ENCODE results near the gene RBP4.

DNA sequence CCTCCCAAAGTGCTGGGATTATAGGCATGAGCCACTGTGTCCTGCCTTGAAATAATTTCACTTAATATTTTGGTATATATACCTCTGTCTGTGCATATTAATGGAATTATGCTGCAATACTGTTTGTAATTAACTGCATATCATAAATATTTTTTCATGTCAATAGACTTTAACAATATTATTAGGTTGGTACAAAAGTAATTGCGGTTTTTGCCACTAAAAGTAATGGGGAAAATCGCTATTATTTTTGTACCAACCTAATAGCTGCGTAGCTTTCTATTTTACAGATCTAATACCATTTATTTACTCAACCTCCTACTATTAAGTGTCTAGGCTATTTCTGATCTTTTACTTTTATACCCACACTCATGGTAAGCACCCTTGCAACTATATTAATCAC lies 7.4 kb upstream of the RBP4 start:
- TF ChIP-seq POLR2A (IDR thresholded peaks at IDR 0.05; ENCODE audit: low read length) = no peak
- no peak for TF ChIP-seq MYC (IDR thresholded peaks at IDR 0.05; ENCODE audit: borderline replicate concordance, low read length)
- TF ChIP-seq, protein P1, sequence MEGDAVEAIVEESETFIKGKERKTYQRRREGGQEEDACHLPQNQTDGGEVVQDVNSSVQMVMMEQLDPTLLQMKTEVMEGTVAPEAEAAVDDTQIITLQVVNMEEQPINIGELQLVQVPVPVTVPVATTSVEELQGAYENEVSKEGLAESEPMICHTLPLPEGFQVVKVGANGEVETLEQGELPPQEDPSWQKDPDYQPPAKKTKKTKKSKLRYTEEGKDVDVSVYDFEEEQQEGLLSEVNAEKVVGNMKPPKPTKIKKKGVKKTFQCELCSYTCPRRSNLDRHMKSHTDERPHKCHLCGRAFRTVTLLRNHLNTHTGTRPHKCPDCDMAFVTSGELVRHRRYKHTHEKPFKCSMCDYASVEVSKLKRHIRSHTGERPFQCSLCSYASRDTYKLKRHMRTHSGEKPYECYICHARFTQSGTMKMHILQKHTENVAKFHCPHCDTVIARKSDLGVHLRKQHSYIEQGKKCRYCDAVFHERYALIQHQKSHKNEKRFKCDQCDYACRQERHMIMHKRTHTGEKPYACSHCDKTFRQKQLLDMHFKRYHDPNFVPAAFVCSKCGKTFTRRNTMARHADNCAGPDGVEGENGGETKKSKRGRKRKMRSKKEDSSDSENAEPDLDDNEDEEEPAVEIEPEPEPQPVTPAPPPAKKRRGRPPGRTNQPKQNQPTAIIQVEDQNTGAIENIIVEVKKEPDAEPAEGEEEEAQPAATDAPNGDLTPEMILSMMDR (IDR thresholded peaks at IDR 0.05) = no peak
- TF ChIP-seq PHF8 (IDR thresholded peaks at IDR 0.05; ENCODE audit: borderline replicate concordance, low read depth) = no peak
- no peak for TF ChIP-seq RNF2 (IDR thresholded peaks at IDR 0.05; ENCODE audit: borderline replicate concordance, low read depth)
- TF ChIP-seq, protein P2, sequence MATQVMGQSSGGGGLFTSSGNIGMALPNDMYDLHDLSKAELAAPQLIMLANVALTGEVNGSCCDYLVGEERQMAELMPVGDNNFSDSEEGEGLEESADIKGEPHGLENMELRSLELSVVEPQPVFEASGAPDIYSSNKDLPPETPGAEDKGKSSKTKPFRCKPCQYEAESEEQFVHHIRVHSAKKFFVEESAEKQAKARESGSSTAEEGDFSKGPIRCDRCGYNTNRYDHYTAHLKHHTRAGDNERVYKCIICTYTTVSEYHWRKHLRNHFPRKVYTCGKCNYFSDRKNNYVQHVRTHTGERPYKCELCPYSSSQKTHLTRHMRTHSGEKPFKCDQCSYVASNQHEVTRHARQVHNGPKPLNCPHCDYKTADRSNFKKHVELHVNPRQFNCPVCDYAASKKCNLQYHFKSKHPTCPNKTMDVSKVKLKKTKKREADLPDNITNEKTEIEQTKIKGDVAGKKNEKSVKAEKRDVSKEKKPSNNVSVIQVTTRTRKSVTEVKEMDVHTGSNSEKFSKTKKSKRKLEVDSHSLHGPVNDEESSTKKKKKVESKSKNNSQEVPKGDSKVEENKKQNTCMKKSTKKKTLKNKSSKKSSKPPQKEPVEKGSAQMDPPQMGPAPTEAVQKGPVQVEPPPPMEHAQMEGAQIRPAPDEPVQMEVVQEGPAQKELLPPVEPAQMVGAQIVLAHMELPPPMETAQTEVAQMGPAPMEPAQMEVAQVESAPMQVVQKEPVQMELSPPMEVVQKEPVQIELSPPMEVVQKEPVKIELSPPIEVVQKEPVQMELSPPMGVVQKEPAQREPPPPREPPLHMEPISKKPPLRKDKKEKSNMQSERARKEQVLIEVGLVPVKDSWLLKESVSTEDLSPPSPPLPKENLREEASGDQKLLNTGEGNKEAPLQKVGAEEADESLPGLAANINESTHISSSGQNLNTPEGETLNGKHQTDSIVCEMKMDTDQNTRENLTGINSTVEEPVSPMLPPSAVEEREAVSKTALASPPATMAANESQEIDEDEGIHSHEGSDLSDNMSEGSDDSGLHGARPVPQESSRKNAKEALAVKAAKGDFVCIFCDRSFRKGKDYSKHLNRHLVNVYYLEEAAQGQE (IDR thresholded peaks at IDR 0.05) = no peak

Data from A549 (cell line).